Stimulated activated CD4-positive, alpha-beta T cell treated with anti-CD3 and anti-CD28 coated beads, Interleukin-1b, Interleukin-23, amount 100 ng/mL, for 4 hours (primary cell): ENCODE results near the gene SLC6A6.

ENCODE experiments used
- DNase-seq, 2 donors: peaks; one replicate each; pipeline ENCODE4 v3.0.0-alpha.2; 2020; ENCODE audit warnings: low read depth in 2 of 2

SLC6A6 gene

GRCh38 chr3:14402304-14402811, at the start of gene SLC6A6:
SLC6A6 (plus strand) TSS chr3:14402606; CDS start chr3:14443635, 41,029 bp downstream.
- DNase-seq, result peak; percentile 91 to 93

- DNase-seq, result no peak
These were observed 48.9 kb upstream of the SLC6A6 start for GRCh38 chr3:14353502-14353901.

- DNase-seq, result no peak
These were observed 44.9 kb upstream of the SLC6A6 start for GRCh38 chr3:14357463-14357862.

GRCh38 chr3:14358426-14359211, 43.8 kb upstream of the SLC6A6 start:
- DNase-seq, result no peak

- DNase-seq, result no peak
These were observed 43.1 kb upstream of the SLC6A6 start for GRCh38 chr3:14359348-14359747.

GRCh38 chr3:14360123-14360881, 42.1 kb upstream of the SLC6A6 start:
- no peak for DNase-seq

GRCh38 chr3:14361068-14361677, 41.2 kb upstream of the SLC6A6 start:
- DNase-seq, result no peak

- DNase-seq, result no peak
These were observed 39.5 kb upstream of the SLC6A6 start for GRCh38 chr3:14362890-14363289.

- no peak for DNase-seq
These were observed 39.0 kb upstream of the SLC6A6 start for GRCh38 chr3:14363379-14363778.

GRCh38 chr3:14363991-14364390, 38.4 kb upstream of the SLC6A6 start:
- DNase-seq, result no peak

- no peak for DNase-seq
These were observed 37.7 kb upstream of the SLC6A6 start for GRCh38 chr3:14364580-14365292.

GRCh38 chr3:14366248-14366647, 36.2 kb upstream of the SLC6A6 start:
- DNase-seq, result no peak

GRCh38 chr3:14366915-14367823, 35.2 kb upstream of the SLC6A6 start:
- DNase-seq, result no peak

- DNase-seq, result no peak
These were observed 34.3 kb upstream of the SLC6A6 start for GRCh38 chr3:14368146-14368545.

- no peak for DNase-seq
These were observed 33.5 kb upstream of the SLC6A6 start for GRCh38 chr3:14368885-14369284.

GRCh38 chr3:14369675-14370669, 32.4 kb upstream of the SLC6A6 start:
- no peak for DNase-seq

- DNase-seq, result no peak
These were observed 31.5 kb upstream of the SLC6A6 start for GRCh38 chr3:14370720-14371572.
